GM18951 (cell line): ENCODE results near the gene RAB5B.

Source experiments
- POLR2A ChIP-seq: IDR thresholded peaks from 4 replicates; pipeline ENCODE4 v1.6.1; 2011; ENCODE audit warnings: mild to moderate bottlenecking; ENCODE audit not compliant: insufficient read length, insufficient read depth; ENCODE audit errors: extremely low read depth
- in situ Hi-C: fragments of 300-500 bp; cut with MboI; formaldehyde crosslinking; loops from one replicate; pipeline ENCODE4 v1.12.0; 2022; ENCODE audit warnings: low sequenced_read_pairs, mixed read lengths, inconsistent platforms; ENCODE audit not compliant: unreplicated experiment

RAB5B gene

DNA sequence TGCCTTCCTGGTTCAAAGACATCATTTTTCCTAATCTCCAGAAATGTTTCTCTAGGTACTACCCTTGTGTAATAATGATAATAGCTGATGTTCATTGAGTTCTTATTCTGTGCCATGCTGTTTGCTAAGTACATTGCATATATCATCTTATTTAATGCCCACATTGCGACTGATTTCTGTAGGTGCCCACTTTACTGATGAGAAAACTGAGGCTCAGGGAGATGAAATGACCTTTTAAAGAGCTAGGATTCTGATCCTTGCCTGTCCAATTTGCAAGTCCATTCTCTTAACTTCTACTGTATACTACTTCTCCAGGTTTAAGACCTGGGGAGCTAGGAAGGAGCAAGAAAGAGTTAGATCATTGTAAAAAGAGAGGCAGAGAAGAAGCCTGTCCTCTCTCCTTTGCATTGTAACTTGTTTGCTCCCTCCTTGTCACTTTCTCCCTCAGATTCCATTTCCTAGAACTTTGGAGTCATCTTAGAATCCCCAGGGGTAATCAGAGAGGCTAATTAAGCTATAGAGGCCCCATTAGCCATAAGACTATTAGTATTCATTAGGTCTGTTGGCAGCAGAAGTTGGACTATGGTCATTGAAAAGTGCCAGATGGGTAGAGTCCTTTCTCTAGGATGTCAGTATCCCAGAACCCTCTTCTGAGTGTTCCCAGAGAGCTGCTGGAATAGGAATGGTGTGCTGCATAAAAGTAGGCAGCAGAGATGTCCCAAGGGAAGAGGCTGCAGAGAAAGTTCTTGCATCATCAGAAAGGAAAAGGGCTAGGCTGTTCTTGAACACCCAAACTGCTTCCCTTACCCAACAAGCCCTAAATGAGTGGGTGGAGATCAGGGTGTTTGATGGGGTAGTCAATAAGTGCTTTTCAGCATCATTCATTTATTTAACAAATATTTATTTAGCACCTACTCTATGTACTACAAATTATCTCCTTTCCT lies 39.8 kb upstream of the RAB5B start:
- in situ Hi-C loops, result no loop called here
- no peak for TF ChIP-seq POLR2A

- in situ Hi-C loops, result no loop called here
- TF ChIP-seq POLR2A, result no peak
Measured at GRCh38 chr12:55934773-55935172, 39.1 kb upstream of the RAB5B start.

- in situ Hi-C loops, result no loop called here
- TF ChIP-seq POLR2A, result no peak
Measured at GRCh38 chr12:55935738-55936151, 38.1 kb upstream of the RAB5B start.

- TF ChIP-seq POLR2A, result no peak
- in situ Hi-C loops, result no loop called here
Measured at GRCh38 chr12:55937981-55938380, 35.9 kb upstream of the RAB5B start.

DNA sequence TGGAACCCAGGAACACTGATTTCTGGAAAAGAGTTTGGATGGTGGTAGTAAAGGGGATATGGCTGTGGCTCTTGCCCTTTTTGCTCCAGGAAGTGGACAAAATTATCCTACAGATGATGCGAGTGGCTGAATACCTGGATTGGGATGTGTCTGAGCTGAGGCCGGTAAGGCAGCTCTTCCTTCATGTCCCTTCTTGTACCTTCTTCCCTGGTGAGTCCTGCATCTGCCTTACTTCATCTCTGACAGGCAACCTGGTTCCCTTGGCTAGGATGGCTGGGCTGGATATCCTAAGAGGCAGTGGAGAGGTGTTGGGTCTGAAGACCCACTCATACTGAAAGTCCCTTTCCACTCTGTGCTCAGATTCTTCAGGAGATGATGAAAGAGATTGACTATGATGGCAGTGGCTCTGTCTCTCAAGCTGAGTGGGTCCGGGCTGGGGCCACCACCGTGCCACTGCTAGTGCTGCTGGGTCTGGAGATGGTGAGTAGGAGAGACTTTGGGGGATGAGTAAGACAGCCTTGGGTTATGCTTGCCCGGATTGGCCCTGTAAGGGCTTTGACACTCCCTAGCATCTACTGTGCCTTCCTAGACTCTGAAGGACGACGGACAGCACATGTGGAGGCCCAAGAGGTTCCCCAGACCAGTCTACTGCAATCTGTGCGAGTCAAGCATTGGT lies 34.9 kb upstream of the RAB5B start:
- TF ChIP-seq POLR2A, result no peak
- in situ Hi-C loops, result no loop called here

DNA sequence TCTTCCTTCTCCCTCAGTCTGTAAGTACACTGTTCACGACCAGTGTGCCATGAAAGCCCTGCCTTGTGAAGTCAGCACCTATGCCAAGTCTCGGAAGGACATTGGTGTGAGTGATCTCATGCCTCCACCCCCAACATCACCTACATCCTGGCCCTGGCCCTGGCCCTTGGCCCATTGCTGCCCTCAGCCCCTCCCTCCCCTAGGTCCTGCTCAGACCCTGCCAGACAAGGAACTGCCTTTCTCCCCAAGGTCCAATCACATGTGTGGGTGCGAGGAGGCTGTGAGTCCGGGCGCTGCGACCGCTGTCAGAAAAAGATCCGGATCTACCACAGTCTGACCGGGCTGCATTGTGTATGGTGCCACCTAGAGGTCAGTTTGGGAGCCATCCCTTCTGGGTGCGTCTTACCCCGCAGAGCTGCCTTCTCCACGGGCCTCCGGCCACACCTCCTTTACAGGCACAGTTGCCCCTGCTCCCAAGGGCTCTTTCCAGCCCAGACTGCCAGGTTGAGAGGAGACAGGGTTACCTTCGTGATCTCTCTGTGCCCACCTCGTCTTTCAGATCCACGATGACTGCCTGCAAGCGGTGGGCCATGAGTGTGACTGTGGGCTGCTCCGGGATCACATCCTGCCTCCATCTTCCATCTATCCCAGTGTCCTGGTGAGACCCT lies 33.7 kb upstream of the RAB5B start:
- no peak for TF ChIP-seq POLR2A
- in situ Hi-C loops, result loop anchor here (10.0 kb wide), 1 partner anchor 195 kb away; the partner anchor contains the start of gene GDF11

- no peak for TF ChIP-seq POLR2A
- in situ Hi-C loops, result loop anchor here (10.0 kb wide), 1 partner anchor 197 kb away; the partner anchor contains the start of gene GDF11
Measured at GRCh38 chr12:55942055-55942454, 31.8 kb upstream of the RAB5B start.

DNA sequence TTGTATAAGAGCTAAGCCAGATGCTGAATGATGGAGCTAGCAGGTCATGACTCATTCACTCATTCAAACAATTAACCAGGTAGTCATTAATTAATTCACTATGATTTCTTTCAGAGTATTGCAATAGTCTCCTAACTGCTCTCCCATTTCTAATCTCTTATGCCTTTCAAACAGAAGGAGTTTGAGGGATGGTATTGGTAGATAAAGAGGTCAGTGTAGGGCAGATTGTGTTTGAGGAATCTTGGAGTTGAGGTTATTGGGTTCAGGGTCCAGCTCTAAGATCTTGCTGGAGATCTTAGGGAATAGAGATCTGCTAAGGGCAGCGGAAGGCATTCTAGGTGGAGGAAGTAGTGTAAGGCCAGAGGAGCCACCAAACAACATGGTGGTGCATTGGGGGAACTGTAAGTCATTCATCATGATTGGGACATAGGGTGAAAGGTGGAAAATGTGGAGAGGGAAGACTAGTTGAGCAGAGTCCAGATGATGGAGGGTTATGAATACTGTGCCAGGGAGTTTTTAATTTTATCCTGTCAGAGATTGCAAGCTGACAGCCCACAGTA lies 31.2 kb upstream of the RAB5B start:
- in situ Hi-C loops, result loop anchor here (10.0 kb wide), 1 partner anchor 198 kb away; the partner anchor contains the start of gene GDF11
- TF ChIP-seq POLR2A, result no peak

GRCh38 chr12:55946553-55946952 lies 27.3 kb upstream of the RAB5B start:
- TF ChIP-seq POLR2A, result no peak
- in situ Hi-C loops, result loop anchor here (10.0 kb wide), 1 partner anchor 202 kb away; the partner anchor contains the start of gene GDF11

GRCh38 chr12:55955344-55955743 lies 18.5 kb upstream of the RAB5B start:
- no peak for TF ChIP-seq POLR2A
- in situ Hi-C loops, result no loop called here

DNA sequence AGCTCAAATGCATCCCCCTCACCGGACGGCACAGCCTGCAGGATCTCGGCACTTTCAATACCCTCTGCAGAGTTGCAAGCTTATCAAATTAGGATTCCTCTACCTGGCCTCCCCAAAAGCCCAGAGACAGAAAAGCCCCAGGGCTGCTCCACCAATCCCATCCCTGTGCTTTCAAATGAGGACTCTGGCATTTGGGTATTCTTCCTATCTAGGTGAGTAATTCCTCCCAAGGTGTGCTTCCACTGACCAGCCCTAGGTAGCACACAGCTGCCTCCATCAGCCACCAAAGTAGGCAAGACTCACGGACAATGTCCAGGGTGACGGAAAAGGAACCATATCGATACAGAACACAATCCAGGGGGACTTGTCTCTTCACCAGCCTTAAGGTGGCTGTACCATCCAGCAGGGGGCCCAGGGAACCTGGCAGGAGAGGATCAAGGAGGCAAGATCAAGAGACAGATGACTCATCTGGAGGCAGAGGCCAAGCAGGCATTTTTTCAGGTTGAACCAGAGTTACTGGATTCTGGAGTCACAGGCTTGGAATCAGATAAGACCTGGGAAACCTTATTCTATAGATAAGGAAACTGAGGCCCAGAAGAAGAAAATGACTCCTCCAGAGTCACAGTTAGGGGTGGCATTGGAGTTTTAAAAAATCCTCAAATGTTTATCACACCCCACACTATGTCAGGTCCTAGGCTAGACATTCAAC lies 17.9 kb upstream of the RAB5B start:
- in situ Hi-C loops, result no loop called here
- no peak for TF ChIP-seq POLR2A

GRCh38 chr12:55957106-55957859 lies 16.6 kb upstream of the RAB5B start:
- in situ Hi-C loops, result no loop called here
- TF ChIP-seq POLR2A, result no peak

DNA sequence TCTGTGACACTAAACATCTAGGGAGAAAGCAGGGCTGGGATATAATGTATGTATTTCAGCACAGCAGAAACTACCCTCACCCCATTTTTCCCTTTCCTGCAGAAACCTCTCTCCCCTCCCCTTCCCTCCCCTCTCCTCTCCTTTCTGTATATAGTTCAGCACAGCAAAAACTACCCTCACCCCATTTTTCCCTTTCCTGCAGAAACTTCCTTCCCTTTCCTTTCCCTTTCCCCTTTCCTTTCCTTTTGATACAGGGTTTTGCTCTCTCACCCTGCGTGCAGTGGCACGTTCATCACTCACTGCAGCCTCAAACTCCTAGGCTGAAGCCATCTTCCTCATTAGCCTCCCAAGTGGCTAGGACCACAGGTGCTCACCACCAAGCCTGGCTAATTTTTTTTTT lies 10.1 kb upstream of the RAB5B start:
- TF ChIP-seq POLR2A, result no peak
- in situ Hi-C loops, result no loop called here
